SK-N-SH (cell line): ENCODE results near the gene RRP9. TPM values are rescaled to one million over a fixed set of nuclear protein-coding genes. Genes with fewer than 3 reads are reported as not detected.

Experiments
- CTCF ChIA-PET: fragments of 300-600, 350-600 bp; formaldehyde crosslinking; extraction: SDS; loops from one replicate; lab custom pipeline; 2021; lab: Yijun Ruan, JAX
- POLR2A ChIA-PET: fragments of 350-600 bp; sonication (Branson Sonifier 250); formaldehyde crosslinking; extraction: SDS; loops from one replicate; lab custom pipeline; 2020; ENCODE audit warnings: antibody characterized with exemption, inconsistent platforms; lab: Yijun Ruan, JAX
- DNase-seq: peaks from one replicate; pipeline ENCODE4 v3.0.0; 2012
- H2AFZ ChIP-seq: fragments of 200-600 bp; sonication (generic); 2 replicates; pipeline ENCODE4 v1.8.1; 2016; ENCODE audit warnings: antibody characterized with exemption, mild to moderate bottlenecking, low read depth
- H3F3A ChIP-seq: fragments of 200-600 bp; sonication (generic); replicated peaks from 2 replicates; pipeline ENCODE3; 2016; ENCODE audit warnings: antibody characterized with exemption, mild to moderate bottlenecking; ENCODE audit not compliant: insufficient read depth
- H3K27ac ChIP-seq, 2 experiments: fragments of 200-500 bp in 1 of 2; fragments of 200-600 bp in 1 of 2; sonication (Bioruptor generic) in 1 of 2; sonication (generic), shearing (Covaris generic) in 1 of 2; 2 replicates each; pipeline versions ENCODE4 v1.5.1 to v1.6.1; 2014 to 2016; ENCODE audit warnings: low read depth in 2 of 2, inconsistent platforms in 1 of 2, low read length in 1 of 2, mild to moderate bottlenecking in 1 of 2, mixed read lengths in 1 of 2
- H3K27me3 ChIP-seq: fragments of 200-600 bp; sonication (generic), shearing (Covaris generic); 2 replicates; pipeline ENCODE4 v1.6.1; 2016; ENCODE audit warnings: mixed run types; ENCODE audit not compliant: insufficient read depth
- H3K36me3 ChIP-seq, 2 experiments: fragments of 200-500 bp in 1 of 2; fragments of 200-600 bp in 1 of 2; sonication (Bioruptor generic) in 1 of 2; sonication (generic) in 1 of 2; replicated peaks in 1 of 2; 2 replicates each; pipeline versions ENCODE3 to v1.5.1; 2014 to 2016; ENCODE audit warnings: low read length in 1 of 2, mild to moderate bottlenecking in 1 of 2; ENCODE audit not compliant: insufficient read depth in 2 of 2, control insufficient read depth in 1 of 2
- H3K4me1 ChIP-seq, 2 experiments: fragments of 200-500 bp in 1 of 2; fragments of 200-600 bp in 1 of 2; sonication (Bioruptor generic) in 1 of 2; sonication (generic), shearing (Covaris generic) in 1 of 2; 2 replicates each; pipeline versions ENCODE4 v1.5.1 to v1.6.1; 2014 to 2016; ENCODE audit warnings: low read depth in 1 of 2, low read length in 1 of 2, mixed run types in 1 of 2; ENCODE audit not compliant: insufficient read depth in 2 of 2, control insufficient read depth in 1 of 2
- H3K4me2 ChIP-seq: fragments of 200-600 bp; sonication (generic), shearing (Covaris generic); 2 replicates; pipeline ENCODE4 v1.6.1; 2017; ENCODE audit warnings: mixed run types
- H3K4me3 ChIP-seq, 2 experiments: fragments of 200-500 bp in 1 of 2; fragments of 200-600 bp in 1 of 2; sonication (Bioruptor generic) in 1 of 2; sonication (generic), shearing (Covaris generic) in 1 of 2; 2 replicates each; pipeline versions ENCODE4 v1.5.1 to v1.8.1; 2014 to 2016; ENCODE audit warnings: low read depth in 2 of 2, inconsistent platforms in 1 of 2, low read length in 1 of 2, mild to moderate bottlenecking in 1 of 2, mixed read lengths in 1 of 2, moderate library complexity in 1 of 2
- H3K79me2 ChIP-seq: fragments of 200-600 bp; sonication (generic); 2 replicates; pipeline ENCODE4 v1.8.1; 2017; ENCODE audit warnings: mild to moderate bottlenecking; ENCODE audit not compliant: insufficient read depth
- H3K9ac ChIP-seq: fragments of 200-600 bp; sonication (generic); 2 replicates; pipeline ENCODE4 v1.6.1; 2017; ENCODE audit warnings: mixed run types
- H3K9me2 ChIP-seq: fragments of 200-600 bp; sonication (generic); 2 replicates; pipeline ENCODE4 v1.6.1; 2017; ENCODE audit warnings: mixed run types
- H3K9me3 ChIP-seq: fragments of 200-600 bp; sonication (generic); 2 replicates; pipeline ENCODE4 v1.6.1; 2017; ENCODE audit warnings: mixed run types, mild to moderate bottlenecking, moderate library complexity
- H4K20me1 ChIP-seq: fragments of 200-600 bp; sonication (generic); 2 replicates; pipeline ENCODE4 v1.6.1; 2017; ENCODE audit warnings: mild to moderate bottlenecking, mixed run types; ENCODE audit not compliant: insufficient read depth
- ELF1 ChIP-seq: IDR thresholded peaks from 2 replicates; pipeline ENCODE4 v1.4.0; 2012
- FOSL2 ChIP-seq: IDR thresholded peaks from 2 replicates; pipeline ENCODE4 v1.4.0; 2012; ENCODE audit warnings: low read depth, mild to moderate bottlenecking, moderate library complexity, borderline replicate concordance
- FOXM1 ChIP-seq: IDR thresholded peaks from 2 replicates; pipeline ENCODE4 v1.4.0; 2012; ENCODE audit warnings: low read depth, mild to moderate bottlenecking
- IRF3 ChIP-seq: fragments of 150-350 bp; IDR thresholded peaks from 2 replicates; pipeline ENCODE4 v1.6.1; 2016; ENCODE audit warnings: mild to moderate bottlenecking, low read depth, low read length
- NRF1 ChIP-seq: IDR thresholded peaks from 2 replicates; pipeline ENCODE4 v1.6.1; 2012; ENCODE audit warnings: low read depth, mild to moderate bottlenecking, low read length
- RFX5 ChIP-seq: IDR thresholded peaks from 2 replicates; pipeline ENCODE4 v1.6.1; 2012; ENCODE audit warnings: mild to moderate bottlenecking, improper control_type of control experiment, low read length
- WGBS: methylation state at CpG from one replicate; pipeline ENCODE4 v1.1.6; 2017; ENCODE audit warnings: low lambda C conversion rate; 5-methylcytosine and 5-hydroxymethylcytosine counted together
- polyA plus RNA-seq, 3 experiments: library from polyadenylated mRNA; depleted of rRNA; stranded (reverse); fragments of >200 nt; gene quantifications; 2 replicates each; pipeline ENCODE4 v1.2.3, GENCODE V29; 2012
- TF ChIP-seq, protein P1 (sequence below): IDR thresholded peaks from 2 replicates; pipeline ENCODE4 v1.4.0; 2012; ENCODE audit warnings: low read depth, borderline replicate concordance

The RRP9 gene
- polyA plus RNA-seq, 1 of the 3 experiments (the other 2 are of a cell fraction): 49.6 TPM

GRCh38 chr3:51937014-51937413 is 4.7 kb downstream of the RRP9 start (continued):
- TF ChIP-seq ELF1: no peak
- TF ChIP-seq FOSL2: no peak
- no peak for TF ChIP-seq NRF1

GRCh38 chr3:51935886-51936755 is 5.6 kb downstream of the RRP9 start:
- no peak for DNase-seq
- 97% methylated on average over 20 of the region's 25 CpGs for WGBS
- Histone ChIP-seq H3K9me2 (no peaks in the 10 kb centered on the region), H3K27ac (no peak overlapping the region), H3K4me2 (no peak overlapping the region), H3K4me1 (peaks cover 0 to 4% of the 10 kb centered on the region in 2 experiments; a peak in 1 of 4 replicates), H3F3A (no peaks in the 10 kb centered on the region), H3K79me2 (peaks cover 28% of the 10 kb centered on the region), H2AFZ (no peak overlapping the region), H3K9me3 (no peaks in the 10 kb centered on the region), H4K20me1 (0 out of 2 replicates have a peak, but pooled peaks cover 6% of the 10 kb centered on the region), H3K4me3 (no peak overlapping the region), H3K36me3 (peaks cover 0 to 60% of the 10 kb centered on the region in 2 experiments), H3K27me3 (no peaks in the 10 kb centered on the region), H3K9ac (no peak overlapping the region)
- POLR2A ChIA-PET: no interaction called here
- TF ChIP-seq ELF1: no peak
- no peak for TF ChIP-seq IRF3
- no peak for TF ChIP-seq RFX5
- TF ChIP-seq, protein P1, sequence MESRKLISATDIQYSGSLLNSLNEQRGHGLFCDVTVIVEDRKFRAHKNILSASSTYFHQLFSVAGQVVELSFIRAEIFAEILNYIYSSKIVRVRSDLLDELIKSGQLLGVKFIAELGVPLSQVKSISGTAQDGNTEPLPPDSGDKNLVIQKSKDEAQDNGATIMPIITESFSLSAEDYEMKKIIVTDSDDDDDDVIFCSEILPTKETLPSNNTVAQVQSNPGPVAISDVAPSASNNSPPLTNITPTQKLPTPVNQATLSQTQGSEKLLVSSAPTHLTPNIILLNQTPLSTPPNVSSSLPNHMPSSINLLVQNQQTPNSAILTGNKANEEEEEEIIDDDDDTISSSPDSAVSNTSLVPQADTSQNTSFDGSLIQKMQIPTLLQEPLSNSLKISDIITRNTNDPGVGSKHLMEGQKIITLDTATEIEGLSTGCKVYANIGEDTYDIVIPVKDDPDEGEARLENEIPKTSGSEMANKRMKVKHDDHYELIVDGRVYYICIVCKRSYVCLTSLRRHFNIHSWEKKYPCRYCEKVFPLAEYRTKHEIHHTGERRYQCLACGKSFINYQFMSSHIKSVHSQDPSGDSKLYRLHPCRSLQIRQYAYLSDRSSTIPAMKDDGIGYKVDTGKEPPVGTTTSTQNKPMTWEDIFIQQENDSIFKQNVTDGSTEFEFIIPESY: no peak
- CTCF ChIA-PET: interaction anchor here (1.5 kb wide), 2 partner anchors 46 to 136 kb away, joined by 4 to 5 read pairs; no protein-coding TSS in a partner anchor

- 92% methylated on average over 26 of the region's 28 CpGs for WGBS
Observed at GRCh38 chr3:51934991-51935885, 6.5 kb downstream of the RRP9 start.

More at GRCh38 chr3:51934991-51935885, 6.5 kb downstream of the RRP9 start:
- ChIA-PET CTCF (interaction anchor here (0.6 to 1.5 kb wide), 2 partner anchors 39 to 47 kb away, joined by 3 to 5 read pairs; partner anchors contain the start of gene ABHD14B), POLR2A (no interaction called here)
- Histone ChIP-seq H3K36me3 (peaks cover 0 to 60% of the 10 kb centered on the region in 2 experiments), H3K27ac (no peak overlapping the region), H4K20me1 (0 out of 2 replicates have a peak, but pooled peaks cover 6% of the 10 kb centered on the region), H3K4me3 (no peak overlapping the region), H3K9me3 (no peaks in the 10 kb centered on the region), H3K9me2 (no peaks in the 10 kb centered on the region), H3F3A (no peaks in the 10 kb centered on the region), H3K4me2 (no peak overlapping the region), H3K79me2 (peaks cover 19% of the 10 kb centered on the region), H2AFZ (no peak overlapping the region), H3K27me3 (no peaks in the 10 kb centered on the region)
- no peak for DNase-seq
- TF ChIP-seq FOXM1: no peak
- no peak for TF ChIP-seq NRF1
- TF ChIP-seq, all 33 proteins: peak for 0
- Histone ChIP-seq H3K4me1 (no peaks in the 10 kb centered on the region; a peak in 1 of 4 replicates), H3K9ac (no peak overlapping the region)
